Panc1 (cell line): Measurements from ENCODE around the gene SLC49A3. TPM values are rescaled to one million over a fixed set of nuclear protein-coding genes. Genes with fewer than 3 reads are reported as not detected.
A peak's percentile ranks its signal among the peaks of the same experiment; 100 is the strongest.

Experiments used
- ATAC-seq: fragments of 200-7000 bp; cut with Tn5 transposase; 2 replicates; pipeline ENCODE4 v1.9.1; 2020; ENCODE audit warnings: mild to moderate bottlenecking, moderate library complexity
- BruUV-seq: library from RNA; stranded (reverse); fragments of 400-500 nt; replicated peaks from 2 replicates; lab custom pipeline; 2021; lab: Mats Ljungman, UMichigan
- CTCF ChIA-PET: fragments of 300-600 bp; sonication (Branson Sonifier 250); formaldehyde crosslinking; loops from one replicate; lab custom pipeline; 2022; ENCODE audit warnings: antibody characterized with exemption; lab: Charles Lee
- POLR2A ChIA-PET: fragments of 300-600 bp; sonication (Branson Sonifier 250); formaldehyde crosslinking; loops from one replicate; lab custom pipeline; 2022; ENCODE audit warnings: antibody characterized with exemption; lab: Charles Lee
- DNase-seq: peaks from one replicate; pipeline ENCODE4 v3.0.0-alpha.2; 2010; ENCODE audit warnings: low read depth, low spot score
- H3K27ac ChIP-seq: 2 replicates; pipeline ENCODE4 v1.5.1; 2011; ENCODE audit warnings: mild to moderate bottlenecking, low read length, inconsistent platforms
- H3K27me3 ChIP-seq: fragments of 200-500 bp; sonication (Bioruptor generic); 2 replicates; pipeline ENCODE4 v1.6.0; 2014; ENCODE audit warnings: low read length, inconsistent platforms; ENCODE audit not compliant: control insufficient read depth, insufficient read depth
- H3K36me3 ChIP-seq: fragments of 200-500 bp; sonication (Bioruptor generic); 2 replicates; pipeline ENCODE4 v1.5.1; 2014; ENCODE audit warnings: inconsistent platforms, mild to moderate bottlenecking, low read length, moderate library complexity; ENCODE audit not compliant: control insufficient read depth, insufficient read depth
- H3K4me1 ChIP-seq: 2 replicates; pipeline ENCODE4 v1.5.1; 2011; ENCODE audit warnings: inconsistent platforms, mild to moderate bottlenecking, low read length, moderate library complexity; ENCODE audit not compliant: control insufficient read depth, insufficient read depth
- H3K4me3 ChIP-seq, 2 experiments: 2 replicates each; pipeline ENCODE4 v1.5.1; 2011 to 2012; ENCODE audit warnings: low read depth in 2 of 2, low read length in 2 of 2, mild to moderate bottlenecking in 2 of 2, inconsistent platforms in 1 of 2, moderate library complexity in 1 of 2
- H3K9me3 ChIP-seq: fragments of 200-500 bp; sonication (Bioruptor generic); 2 replicates; pipeline ENCODE4 v1.5.1; 2014; ENCODE audit warnings: low read depth, mild to moderate bottlenecking, inconsistent platforms, low read length, moderate library complexity; ENCODE audit not compliant: control insufficient read depth, insufficient read depth
- CTCF ChIP-seq: fragments of 450-650 bp; IDR thresholded peaks from 2 replicates; pipeline ENCODE4 v1.5.1; 2017; ENCODE audit warnings: mild to moderate bottlenecking
- POLR2AphosphoS5 ChIP-seq: IDR thresholded peaks from 2 replicates; pipeline ENCODE4 v1.6.1; 2012; ENCODE audit warnings: mild to moderate bottlenecking, low read depth, low read length, moderate library complexity
- SIN3A ChIP-seq: IDR thresholded peaks from 2 replicates; pipeline ENCODE4 v1.6.1; 2012; ENCODE audit warnings: low read depth, mild to moderate bottlenecking, low read length, moderate library complexity, borderline replicate concordance; ENCODE audit not compliant: insufficient read depth
- TCF7L2 ChIP-seq: IDR thresholded peaks from 2 replicates; pipeline ENCODE4 v1.6.1; 2011; ENCODE audit warnings: mild to moderate bottlenecking, low read depth, low read length, inconsistent platforms
- in situ Hi-C: cut with HindIII; loops from 2 replicates; pipeline ENCODE4 v1.10.0; 2016; ENCODE audit warnings: low sequenced_read_pairs, low pct_unique_long_range_greater_than_20kb
- intact Hi-C: fragments of 100-400 bp; cut with micrococcal nuclease; formaldehyde crosslinking; loops from one replicate; pipeline ENCODE4 v1.10.0; 2022; ENCODE audit not compliant: unreplicated experiment
- total RNA-seq: library from RNA; stranded (reverse); gene quantifications from one replicate; pipeline ENCODE4 v1.2.1, GENCODE V29; 2021; ENCODE audit not compliant: unreplicated experiment
- TF ChIP-seq, protein P1 (sequence below), 2 experiments: IDR thresholded peaks; 2 replicates each; pipeline ENCODE4 v1.6.1; 2011 to 2012; ENCODE audit warnings: low read depth in 2 of 2, control low read depth in 1 of 2, low read length in 1 of 2, mild to moderate bottlenecking in 1 of 2, moderate library complexity in 1 of 2; ENCODE audit not compliant: insufficient read depth in 1 of 2

Gene SLC49A3
- total RNA-seq, 1 experiment from 2014 or later: 0.62 TPM

DNA sequence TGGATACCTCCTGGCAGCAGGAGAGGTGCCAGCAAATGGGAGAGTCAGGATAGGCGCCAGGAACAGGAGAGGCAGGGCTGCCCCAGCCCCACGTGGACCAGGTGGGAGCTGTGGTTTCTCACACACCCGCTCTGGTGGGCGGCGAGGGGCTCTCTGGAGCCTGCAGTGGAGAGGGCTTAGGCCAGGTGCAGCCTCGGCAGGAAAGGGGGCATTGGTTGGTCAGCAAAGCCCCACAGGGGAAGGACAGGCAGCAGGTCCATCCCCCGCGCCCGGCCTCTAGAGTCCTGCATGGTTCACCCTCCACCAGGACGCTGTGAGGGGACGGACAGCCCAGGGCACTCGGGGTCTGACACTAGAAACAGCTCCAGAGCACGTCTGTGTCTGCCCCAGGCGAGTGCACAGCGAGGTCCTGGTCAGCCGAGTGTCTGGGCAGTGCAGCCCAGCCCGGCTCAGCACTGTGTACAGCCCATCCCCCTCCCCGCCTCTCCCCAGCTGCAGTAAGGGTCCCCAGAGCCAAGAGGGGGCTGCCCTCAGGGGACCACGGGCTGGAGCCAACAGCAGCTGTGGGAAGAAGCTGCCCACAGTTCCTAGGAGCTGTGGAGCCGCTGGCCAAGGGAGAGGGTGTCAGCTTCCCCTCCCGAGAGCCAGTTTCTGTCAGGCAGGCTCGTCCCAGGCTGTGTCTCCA, 23.1 kb downstream of the SLC49A3 start:
- H3K4me1 ChIP-seq: peaks cover 3% of the 10 kb centered on the region; the same call in 1 of the 2 replicates
- CTCF ChIA-PET: no interaction called here
- TF ChIP-seq SIN3A (no peak), CTCF (no peak), TCF7L2 (no peak), POLR2AphosphoS5 (no peak)
- TF ChIP-seq, protein P1, sequence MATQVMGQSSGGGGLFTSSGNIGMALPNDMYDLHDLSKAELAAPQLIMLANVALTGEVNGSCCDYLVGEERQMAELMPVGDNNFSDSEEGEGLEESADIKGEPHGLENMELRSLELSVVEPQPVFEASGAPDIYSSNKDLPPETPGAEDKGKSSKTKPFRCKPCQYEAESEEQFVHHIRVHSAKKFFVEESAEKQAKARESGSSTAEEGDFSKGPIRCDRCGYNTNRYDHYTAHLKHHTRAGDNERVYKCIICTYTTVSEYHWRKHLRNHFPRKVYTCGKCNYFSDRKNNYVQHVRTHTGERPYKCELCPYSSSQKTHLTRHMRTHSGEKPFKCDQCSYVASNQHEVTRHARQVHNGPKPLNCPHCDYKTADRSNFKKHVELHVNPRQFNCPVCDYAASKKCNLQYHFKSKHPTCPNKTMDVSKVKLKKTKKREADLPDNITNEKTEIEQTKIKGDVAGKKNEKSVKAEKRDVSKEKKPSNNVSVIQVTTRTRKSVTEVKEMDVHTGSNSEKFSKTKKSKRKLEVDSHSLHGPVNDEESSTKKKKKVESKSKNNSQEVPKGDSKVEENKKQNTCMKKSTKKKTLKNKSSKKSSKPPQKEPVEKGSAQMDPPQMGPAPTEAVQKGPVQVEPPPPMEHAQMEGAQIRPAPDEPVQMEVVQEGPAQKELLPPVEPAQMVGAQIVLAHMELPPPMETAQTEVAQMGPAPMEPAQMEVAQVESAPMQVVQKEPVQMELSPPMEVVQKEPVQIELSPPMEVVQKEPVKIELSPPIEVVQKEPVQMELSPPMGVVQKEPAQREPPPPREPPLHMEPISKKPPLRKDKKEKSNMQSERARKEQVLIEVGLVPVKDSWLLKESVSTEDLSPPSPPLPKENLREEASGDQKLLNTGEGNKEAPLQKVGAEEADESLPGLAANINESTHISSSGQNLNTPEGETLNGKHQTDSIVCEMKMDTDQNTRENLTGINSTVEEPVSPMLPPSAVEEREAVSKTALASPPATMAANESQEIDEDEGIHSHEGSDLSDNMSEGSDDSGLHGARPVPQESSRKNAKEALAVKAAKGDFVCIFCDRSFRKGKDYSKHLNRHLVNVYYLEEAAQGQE (IDR thresholded peaks at IDR 0.05; ENCODE audit: insufficient read depth in 1 of 2, low read depth in 2 of 2, low read length in 1 of 2): no peak
- ATAC-seq (peak; percentile 40), DNase-seq (no peak)
- H3K4me3 ChIP-seq: no peak overlapping the region
- H3K36me3 ChIP-seq: no peaks in the 10 kb centered on the region
- H3K27ac ChIP-seq: no peak overlapping the region
- no TSS peak for BruUV-seq
- intact Hi-C loops: no loop called here
- no peaks in the 10 kb centered on the region for H3K27me3 ChIP-seq
- in situ Hi-C loops: no loop called here
- POLR2A ChIA-PET: no interaction called here
- no peaks in the 10 kb centered on the region for H3K9me3 ChIP-seq

DNA sequence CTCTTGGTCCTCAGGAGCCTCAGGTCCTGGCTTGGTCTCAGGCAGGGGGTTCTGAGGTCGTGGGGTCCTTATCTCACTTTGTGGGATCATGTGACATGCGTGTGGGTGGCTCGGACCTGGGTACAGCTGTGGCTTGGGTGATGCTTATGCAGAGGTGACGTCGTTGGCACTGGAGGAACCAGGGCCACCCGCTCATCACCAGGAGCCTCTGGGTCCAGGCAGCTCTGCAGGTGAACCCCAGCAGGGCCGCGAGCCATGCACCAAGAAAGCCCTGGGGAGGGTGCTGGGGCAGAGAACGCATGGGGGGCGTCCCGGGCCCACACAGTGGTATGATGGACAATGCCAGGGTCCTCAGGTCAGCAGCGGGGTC, 23.6 kb downstream of the SLC49A3 start:
- BruUV-seq: no TSS peak
- in situ Hi-C loops: no loop called here
- ChIA-PET CTCF (interaction anchor here (0.7 kb wide), 2 partner anchors 9 to 146 kb away, joined by 5 to 8 read pairs; partner anchors contain the start of genes ATP5ME and MYL5), POLR2A (no interaction called here)
- TF ChIP-seq TCF7L2 (no peak), CTCF (no peak), SIN3A (no peak), POLR2AphosphoS5 (no peak)
- TF ChIP-seq, protein P1 (IDR thresholded peaks at IDR 0.05; ENCODE audit: insufficient read depth in 1 of 2, low read depth in 2 of 2, low read length in 1 of 2): no peak
- Histone ChIP-seq H3K9me3 (no peaks in the 10 kb centered on the region), H3K27ac (no peak overlapping the region), H3K4me3 (no peak overlapping the region), H3K27me3 (no peaks in the 10 kb centered on the region), H3K36me3 (no peaks in the 10 kb centered on the region), H3K4me1 (peaks cover 3% of the 10 kb centered on the region; the same call in 1 of the 2 replicates)
- intact Hi-C loops: no loop called here
- DNase-seq: no peak
- no peak for ATAC-seq
